Fibroblast of villous mesenchyme (primary cell): ENCODE measurements around the gene ZNF639. TPM values are rescaled to one million over a fixed set of nuclear protein-coding genes. Genes with fewer than 3 reads are reported as not detected.
"Not testable (repeated sequence)": the region's sequence is repeated elsewhere in the genome, so short reads cannot be mapped to it uniquely, and the experiment has no call there.

Experiments used
- DNase-seq: peaks from one replicate; pipeline ENCODE4 v3.0.0-alpha.2; 2010; ENCODE audit warnings: low read depth
- H3K4me3 ChIP-seq: 2 replicates; pipeline ENCODE4 v1.5.1; 2011; ENCODE audit warnings: low read depth, mild to moderate bottlenecking, low read length
- CTCF ChIP-seq: IDR thresholded peaks from 2 replicates; pipeline ENCODE4 v1.5.1; 2012; ENCODE audit warnings: low read depth, mild to moderate bottlenecking, low read length; ENCODE audit not compliant: insufficient read depth
- total RNA-seq: library from RNA; depleted of rRNA; stranded (reverse); fragments of >200 nt; gene quantifications from 2 replicates; pipeline ENCODE4 v1.2.3, GENCODE V29; 2012

ZNF639 gene
- total RNA-seq, 1 donor = 60.9 TPM

GRCh38 chr3:179299316-179299715 lies 23.5 kb upstream of the ZNF639 start:
- no peak for DNase-seq
- TF ChIP-seq CTCF = no peak
- H3K4me3 ChIP-seq = no peak overlapping the region

GRCh38 chr3:179299999-179300613 lies 22.7 kb upstream of the ZNF639 start:
- TF ChIP-seq CTCF = no peak
- no peak for DNase-seq
- no peak overlapping the region for H3K4me3 ChIP-seq

- no peak for DNase-seq
- no peak for TF ChIP-seq CTCF
- no peak overlapping the region for H3K4me3 ChIP-seq
These were observed 21.2 kb upstream of the ZNF639 start for GRCh38 chr3:179301645-179302044.

- no peak for TF ChIP-seq CTCF
- DNase-seq = no peak
These were observed 20.7 kb upstream of the ZNF639 start for GRCh38 chr3:179302111-179302510.

GRCh38 chr3:179304605-179305004 lies 18.2 kb upstream of the ZNF639 start:
- no peak for TF ChIP-seq CTCF
- no peak for DNase-seq
- H3K4me3 ChIP-seq = no peak overlapping the region

More at GRCh38 chr3:179302111-179302510, 20.7 kb upstream of the ZNF639 start:
- no peak overlapping the region for H3K4me3 ChIP-seq

- not testable (repeated sequence) for DNase-seq, H3K4me3 ChIP-seq
These were observed 15.5 kb upstream of the ZNF639 start for GRCh38 chr3:179307362-179307761.

GRCh38 chr3:179308001-179308400 lies 14.8 kb upstream of the ZNF639 start:
- no peak for TF ChIP-seq CTCF
- H3K4me3 ChIP-seq = no peak overlapping the region
- DNase-seq = no peak
